Mesothelial cell of epicardium (in vitro differentiated cells): ENCODE data around the gene MYLK. TPM values are rescaled to one million over a fixed set of nuclear protein-coding genes. Genes with fewer than 3 reads are reported as not detected.

Source experiments
- DNase-seq, 2 experiments: peaks; one replicate each; pipeline ENCODE4 v3.0.0; 2021; ENCODE audit warnings: low spot score in 2 of 2; ENCODE audit not compliant: unreplicated experiment in 2 of 2
- H3K27ac Mint-ChIP-seq: 2 replicates; pipeline ENCODE4 v1.8.0; 2021; ENCODE audit warnings: mixed read lengths
- H3K27me3 Mint-ChIP-seq: 2 replicates; pipeline ENCODE4 v1.8.0; 2021; ENCODE audit warnings: low read depth, mixed read lengths
- H3K36me3 Mint-ChIP-seq: 2 replicates; pipeline ENCODE4 v1.8.0; 2021; ENCODE audit warnings: mixed read lengths
- H3K4me1 Mint-ChIP-seq: 2 replicates; pipeline ENCODE4 v1.8.0; 2021; ENCODE audit warnings: mixed read lengths
- H3K4me3 Mint-ChIP-seq: 2 replicates; pipeline ENCODE4 v1.8.0; 2021; ENCODE audit warnings: mild to moderate bottlenecking, moderate library complexity, mixed read lengths
- H3K9me3 Mint-ChIP-seq: 2 replicates; pipeline ENCODE4 v1.8.0; 2021; ENCODE audit warnings: mixed read lengths
- total RNA-seq: library from RNA; stranded (reverse); gene quantifications from 3 replicates; pipeline ENCODE4 v1.2.1, GENCODE V29; 2021
- TF ChIP-seq, protein P1 (sequence below): fragments of 200-600 bp; sonication (generic); IDR thresholded peaks from one replicate; pipeline ENCODE4 v1.5.0; 2021; ENCODE audit warnings: antibody characterized with exemption; ENCODE audit not compliant: unreplicated experiment

Gene MYLK
- total RNA-seq, 1 donor from 2014 or later: 14.3 TPM

DNA sequence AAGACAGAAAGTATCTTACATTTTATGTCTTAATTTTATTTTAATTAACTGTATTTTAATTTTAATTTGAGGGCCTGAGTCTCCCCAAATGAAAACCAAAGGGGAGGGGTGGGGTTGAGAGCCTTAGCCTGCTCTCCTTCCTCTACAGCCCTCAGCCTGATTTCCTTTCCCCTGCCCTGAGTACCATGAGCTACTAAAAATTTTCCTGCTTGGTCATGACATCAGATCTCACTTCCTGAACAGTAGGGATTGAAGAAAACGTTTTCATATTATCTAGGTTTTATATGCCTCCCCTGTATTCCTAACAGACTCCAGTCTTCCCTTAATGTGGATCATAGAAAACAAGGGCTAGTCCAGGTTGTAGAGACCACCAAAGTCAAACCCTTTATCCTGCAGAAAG lies 133.9 kb downstream of the MYLK start:
- H3K9me3 Mint-ChIP-seq: no peaks in the 10 kb centered on the region
- no peak for DNase-seq
- H3K4me3 Mint-ChIP-seq: no peak overlapping the region
- H3K4me1 Mint-ChIP-seq: peaks cover 9% of the 10 kb centered on the region
- TF ChIP-seq, protein P1, sequence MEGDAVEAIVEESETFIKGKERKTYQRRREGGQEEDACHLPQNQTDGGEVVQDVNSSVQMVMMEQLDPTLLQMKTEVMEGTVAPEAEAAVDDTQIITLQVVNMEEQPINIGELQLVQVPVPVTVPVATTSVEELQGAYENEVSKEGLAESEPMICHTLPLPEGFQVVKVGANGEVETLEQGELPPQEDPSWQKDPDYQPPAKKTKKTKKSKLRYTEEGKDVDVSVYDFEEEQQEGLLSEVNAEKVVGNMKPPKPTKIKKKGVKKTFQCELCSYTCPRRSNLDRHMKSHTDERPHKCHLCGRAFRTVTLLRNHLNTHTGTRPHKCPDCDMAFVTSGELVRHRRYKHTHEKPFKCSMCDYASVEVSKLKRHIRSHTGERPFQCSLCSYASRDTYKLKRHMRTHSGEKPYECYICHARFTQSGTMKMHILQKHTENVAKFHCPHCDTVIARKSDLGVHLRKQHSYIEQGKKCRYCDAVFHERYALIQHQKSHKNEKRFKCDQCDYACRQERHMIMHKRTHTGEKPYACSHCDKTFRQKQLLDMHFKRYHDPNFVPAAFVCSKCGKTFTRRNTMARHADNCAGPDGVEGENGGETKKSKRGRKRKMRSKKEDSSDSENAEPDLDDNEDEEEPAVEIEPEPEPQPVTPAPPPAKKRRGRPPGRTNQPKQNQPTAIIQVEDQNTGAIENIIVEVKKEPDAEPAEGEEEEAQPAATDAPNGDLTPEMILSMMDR: no peak
- H3K27ac Mint-ChIP-seq: peak overlapping the region; percentile 71
- no peaks in the 10 kb centered on the region for H3K36me3 Mint-ChIP-seq
- H3K27me3 Mint-ChIP-seq: no peaks in the 10 kb centered on the region

DNA sequence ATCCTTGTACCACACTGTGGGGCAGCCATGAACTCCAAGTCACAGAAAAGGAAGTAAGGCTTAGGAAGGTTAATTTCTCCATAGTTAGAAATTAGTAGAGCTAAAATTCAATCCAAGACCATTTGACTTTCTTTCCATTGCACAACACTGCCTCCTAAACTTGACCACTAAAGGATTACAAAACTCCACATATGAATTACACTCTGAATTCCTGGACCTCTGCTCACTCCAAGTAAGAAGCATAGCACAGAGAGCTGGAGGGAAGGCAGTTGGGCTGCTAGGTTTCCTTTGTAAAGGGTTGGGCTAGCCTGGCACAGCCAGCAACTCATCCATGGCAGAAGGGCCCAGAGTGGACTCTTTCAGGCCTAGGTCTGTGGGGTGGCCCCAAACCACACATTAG lies 134.4 kb downstream of the MYLK start:
- TF ChIP-seq, protein P1: no peak
- Mint-ChIP-seq H3K4me3 (no peak overlapping the region), H3K4me1 (peaks cover 9% of the 10 kb centered on the region), H3K27ac (no peak overlapping the region), H3K9me3 (no peaks in the 10 kb centered on the region), H3K36me3 (no peaks in the 10 kb centered on the region), H3K27me3 (no peaks in the 10 kb centered on the region)
- no peak for DNase-seq

DNA sequence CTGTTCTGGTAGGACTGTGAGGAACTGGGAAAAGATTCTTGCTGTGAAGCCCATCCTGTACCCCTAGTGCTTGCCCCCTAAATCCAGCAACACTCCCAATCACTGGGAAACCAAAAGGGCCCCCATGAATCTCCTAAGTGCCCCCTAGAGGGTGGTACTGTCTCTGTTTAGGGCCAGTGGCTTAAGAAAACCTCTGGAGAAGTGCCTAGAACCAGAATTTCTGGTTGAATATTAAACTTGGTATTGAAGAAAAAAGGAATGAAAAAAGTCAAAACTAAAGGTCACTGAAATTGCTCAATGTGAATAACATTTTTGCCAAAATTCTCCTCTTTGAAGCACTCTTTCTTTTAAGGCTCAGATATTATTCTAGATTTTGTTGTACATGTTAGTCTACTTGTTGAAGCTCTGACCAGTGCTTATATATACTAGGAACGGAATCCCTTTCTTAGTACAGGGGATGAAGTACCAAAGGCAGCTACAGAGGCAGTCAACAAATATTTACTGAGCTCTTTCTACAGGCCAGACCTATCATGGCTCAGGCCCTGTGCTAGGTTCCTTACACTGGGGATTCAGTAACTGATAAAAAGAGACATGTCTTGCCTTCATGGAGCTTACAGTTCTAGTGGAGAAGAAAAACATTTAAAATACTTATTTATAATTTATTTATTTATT lies 138.8 kb downstream of the MYLK start:
- Mint-ChIP-seq H3K4me3 (no peak overlapping the region), H3K36me3 (no peaks in the 10 kb centered on the region), H3K27ac (no peak overlapping the region), H3K27me3 (no peaks in the 10 kb centered on the region), H3K4me1 (peaks cover 29% of the 10 kb centered on the region), H3K9me3 (no peaks in the 10 kb centered on the region)
- DNase-seq: no peak
- TF ChIP-seq, protein P1: no peak

DNA sequence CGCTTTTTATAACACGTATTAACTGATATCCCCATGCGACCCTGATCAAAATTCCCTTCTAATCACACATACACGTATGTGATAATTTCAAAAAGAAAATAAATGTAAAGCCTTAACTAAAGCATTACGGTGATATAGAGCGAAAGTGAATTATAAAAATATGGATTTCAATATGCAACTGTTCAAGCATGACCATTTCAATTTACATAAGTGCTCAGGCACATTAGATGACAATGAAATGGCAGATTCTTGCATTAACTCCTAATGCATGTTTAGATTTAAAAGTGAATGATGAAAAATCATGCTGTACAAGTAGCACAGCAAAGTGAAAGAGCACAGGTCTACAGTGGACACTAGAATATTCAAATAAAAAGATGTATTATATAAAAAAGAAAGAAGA lies 140.1 kb downstream of the MYLK start:
- DNase-seq: no peak
- no peaks in the 10 kb centered on the region for H3K36me3 Mint-ChIP-seq

DNA sequence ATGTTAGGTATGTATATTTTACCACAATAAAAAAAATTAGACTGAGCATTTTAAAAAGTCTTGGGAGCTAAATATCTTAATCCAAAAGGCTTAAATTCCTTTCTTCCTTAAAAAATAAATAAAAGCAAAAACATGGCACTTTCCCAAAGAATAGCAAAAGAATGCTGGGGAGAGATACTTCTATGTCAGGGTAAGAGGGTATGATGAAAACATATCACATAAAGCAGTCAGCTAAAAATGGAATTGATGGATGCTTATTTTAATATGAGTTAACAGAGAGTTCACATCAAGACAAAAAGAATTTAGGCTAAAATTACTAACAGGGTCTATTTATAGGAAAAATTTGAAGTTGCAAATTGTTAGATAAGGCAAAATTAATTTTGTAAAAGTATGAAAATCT lies 141.0 kb downstream of the MYLK start:
- H3K4me3 Mint-ChIP-seq: no peak overlapping the region
- TF ChIP-seq, protein P1: no peak
- H3K27ac Mint-ChIP-seq: peak overlapping the region; percentile 52
- H3K27me3 Mint-ChIP-seq: no peaks in the 10 kb centered on the region
- no peaks in the 10 kb centered on the region for H3K9me3 Mint-ChIP-seq
- peaks cover 28% of the 10 kb centered on the region for H3K4me1 Mint-ChIP-seq
- H3K36me3 Mint-ChIP-seq: no peaks in the 10 kb centered on the region
- DNase-seq: no peak

More for the DNA sequence above, 140.1 kb downstream of the MYLK start:
- TF ChIP-seq, protein P1: no peak
- no peaks in the 10 kb centered on the region for H3K27me3 Mint-ChIP-seq
- H3K27ac Mint-ChIP-seq: no peak overlapping the region
- H3K4me3 Mint-ChIP-seq: no peak overlapping the region
- no peaks in the 10 kb centered on the region for H3K9me3 Mint-ChIP-seq
- peaks cover 28% of the 10 kb centered on the region for H3K4me1 Mint-ChIP-seq
